CD4-positive, alpha-beta memory T cell (primary cell): ENCODE data around the gene PUSL1. TPM values are rescaled to one million over a fixed set of nuclear protein-coding genes. Genes with fewer than 3 reads are reported as not detected.

Experiments used
- CTCF ChIA-PET: fragments of 350-600 bp; sonication (Branson Sonifier 250); formaldehyde crosslinking; loops from one replicate; lab custom pipeline; 2021; ENCODE audit warnings: inconsistent platforms; ENCODE audit not compliant: partially characterized antibody; lab: Charles Lee
- POLR2A ChIA-PET: fragments of 350-600 bp; sonication (Branson Sonifier 250); formaldehyde crosslinking; loops from one replicate; lab custom pipeline; 2021; ENCODE audit not compliant: partially characterized antibody; lab: Charles Lee
- DNase-seq, 5 donors: peaks; one replicate each; pipeline versions ENCODE4 v3.0.0 to v3.0.0-alpha.2; 2020 to 2022; ENCODE audit warnings: mixed read lengths in 1 of 5
- H3K27ac ChIP-seq: one replicate; pipeline ENCODE4 v1.7.0; 2013; ENCODE audit warnings: low read depth, low read length
- H3K27me3 ChIP-seq: 2 replicates; pipeline ENCODE4 v1.7.0; 2013; ENCODE audit warnings: mild to moderate bottlenecking, low read length, moderate library complexity; ENCODE audit not compliant: insufficient read depth
- H3K36me3 ChIP-seq: 2 replicates; pipeline ENCODE4 v1.7.0; 2013; ENCODE audit warnings: mild to moderate bottlenecking, low read length, moderate library complexity; ENCODE audit not compliant: insufficient read depth
- H3K4me1 ChIP-seq: 2 replicates; pipeline ENCODE4 v1.7.0; 2013; ENCODE audit warnings: mild to moderate bottlenecking, low read length, moderate library complexity; ENCODE audit not compliant: insufficient read depth
- H3K4me3 ChIP-seq, 2 donors: one replicate each; pipeline ENCODE4 v1.7.0; 2013; ENCODE audit warnings: low read length in 2 of 2, mild to moderate bottlenecking in 1 of 2
- H3K9me3 ChIP-seq, 2 donors: one replicate each; pipeline ENCODE4 v1.7.0; 2013; ENCODE audit warnings: low read length in 2 of 2, control low read depth in 1 of 2; ENCODE audit not compliant: control insufficient read depth in 1 of 2
- H3K27ac Mint-ChIP-seq, 7 donors: one replicate each; pipeline ENCODE4 v1.8.0; 2020 to 2021; ENCODE audit warnings: mixed read lengths in 7 of 7, mild to moderate bottlenecking in 6 of 7, inconsistent platforms in 3 of 7, moderate library complexity in 3 of 7
- H3K27me3 Mint-ChIP-seq, 2 donors: one replicate each; pipeline ENCODE4 v1.8.0; 2020 to 2021; ENCODE audit warnings: mixed read lengths in 2 of 2
- H3K36me3 Mint-ChIP-seq, 2 donors: one replicate each; pipeline ENCODE4 v1.8.0; 2020 to 2021; ENCODE audit warnings: mixed read lengths in 2 of 2, inconsistent platforms in 1 of 2, mild to moderate bottlenecking in 1 of 2
- H3K4me1 Mint-ChIP-seq, 4 donors: one replicate each; pipeline ENCODE4 v1.8.0; 2020 to 2021; ENCODE audit warnings: mixed read lengths in 4 of 4, mild to moderate bottlenecking in 1 of 4
- H3K4me3 Mint-ChIP-seq, 8 donors: one replicate each; pipeline ENCODE4 v1.8.0; 2020 to 2021; ENCODE audit warnings: mixed read lengths in 8 of 8, mild to moderate bottlenecking in 7 of 8, moderate library complexity in 6 of 8, inconsistent platforms in 3 of 8
- H3K9me3 Mint-ChIP-seq, 8 donors: one replicate each; pipeline ENCODE4 v1.8.0; 2020 to 2021; ENCODE audit warnings: mixed read lengths in 8 of 8, mild to moderate bottlenecking in 5 of 8, inconsistent platforms in 3 of 8, moderate library complexity in 1 of 8
- intact Hi-C: fragments of 100-400 bp; cut with micrococcal nuclease; formaldehyde crosslinking; loops from one replicate; pipeline ENCODE4 v1.15.1; 2023
- polyA plus RNA-seq, 2 donors: library from polyadenylated mRNA; unstranded; fragments of 300-500 nt; fragmentation: Illumina TruSeq; gene quantifications; one replicate each; pipeline ENCODE4 v1.2.3, GENCODE V29; 2021
- total RNA-seq, 2 experiments: library from RNA; stranded (reverse); gene quantifications; one replicate each; pipeline ENCODE4 v1.2.3, GENCODE V29; 2021

The PUSL1 gene, protein sequence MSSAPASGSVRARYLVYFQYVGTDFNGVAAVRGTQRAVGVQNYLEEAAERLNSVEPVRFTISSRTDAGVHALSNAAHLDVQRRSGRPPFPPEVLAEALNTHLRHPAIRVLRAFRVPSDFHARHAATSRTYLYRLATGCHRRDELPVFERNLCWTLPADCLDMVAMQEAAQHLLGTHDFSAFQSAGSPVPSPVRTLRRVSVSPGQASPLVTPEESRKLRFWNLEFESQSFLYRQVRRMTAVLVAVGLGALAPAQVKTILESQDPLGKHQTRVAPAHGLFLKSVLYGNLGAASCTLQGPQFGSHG
- total RNA-seq (10 to 100 TPM; 24.1 to 27.9 TPM), polyA plus RNA-seq (10 to 100 TPM; 15.4 to 16.7 TPM)

DNA sequence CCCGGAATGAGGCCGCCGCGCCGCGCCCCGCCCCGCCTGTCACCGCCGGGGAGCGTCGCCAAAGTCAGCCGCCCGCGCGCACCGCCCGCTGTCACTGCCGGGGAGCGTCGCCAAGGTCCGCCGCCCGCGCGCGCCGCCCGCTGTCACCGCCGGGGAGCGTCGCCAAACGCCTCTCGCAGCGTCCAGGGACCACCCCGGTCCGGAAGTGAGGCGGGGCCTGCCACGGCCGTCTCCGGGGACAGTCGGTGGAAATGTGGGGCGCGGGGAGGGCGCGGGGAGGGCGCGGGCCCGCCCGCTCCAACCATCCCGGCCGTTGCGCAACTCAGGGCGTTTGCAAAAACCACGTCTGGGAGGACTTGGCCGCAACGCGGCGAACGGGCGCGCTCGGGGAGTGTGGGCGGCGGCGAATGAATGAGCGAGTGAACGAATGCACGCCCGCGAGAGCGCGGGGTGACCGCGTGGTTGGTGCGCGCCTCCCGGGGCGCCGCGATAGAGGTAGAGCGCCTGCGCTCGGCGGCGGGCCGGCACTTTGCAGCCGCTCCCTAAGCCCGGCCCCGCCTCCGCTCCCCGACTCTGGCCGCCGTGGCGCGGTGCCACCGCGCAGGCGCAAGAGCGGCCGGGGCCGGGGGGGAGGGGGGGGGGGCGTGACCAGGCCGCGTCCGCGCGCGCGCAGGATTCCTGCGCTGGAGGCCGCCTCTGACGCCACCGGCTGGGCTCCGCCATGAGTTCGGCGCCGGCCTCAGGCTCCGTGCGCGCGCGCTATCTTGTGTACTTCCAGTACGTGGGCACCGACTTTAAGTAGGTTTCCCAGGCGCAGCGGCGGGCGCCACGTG is at the start of gene PUSL1, which contains the start of gene ACAP3:
Gene PUSL1, plus strand, starts transcription at position 675 of the 833 bp plus-strand sequence. Its CDS starts 47 bp downstream, at position 722.
Gene ACAP3, minus strand, starts transcription at position 8 of the 833 bp plus-strand sequence. CDS start 115 bp downstream, outside the sequence.
- Mint-ChIP-seq H3K9me3 (peaks cover 0 to 2% (median 0%) of the 10 kb centered on the region in 8 donors), H3K4me3 (peak within 1 kb of the TSS; percentile 86 to 92 (median 89)), H3K27me3 (no peaks in the 10 kb centered on the region), H3K27ac (peak within 1 kb of the TSS; percentile 89 to 96 (median 91)), H3K4me1 (peaks cover 13 to 29% (median 20%) of the 10 kb centered on the region in 4 donors), H3K36me3 (peaks cover 0 to 12% of the 10 kb centered on the region in 2 donors)
- intact Hi-C loops, result loop anchor here (1.0 kb wide), 7 partner anchors 16 to 239 kb away; partner anchors contain the start of genes AURKAIP1, B3GALT6, C1orf159 and CPTP
- H3K4me1 ChIP-seq, result peaks cover 36% of the 10 kb centered on the region
- no peaks in the 10 kb centered on the region for H3K27me3 ChIP-seq
- ChIA-PET CTCF (no interaction called here), POLR2A (interaction anchor here (3.4 kb wide), 1 partner anchor 17 kb away, joined by 14 read pairs; no protein-coding TSS in a partner anchor)
- H3K9me3 ChIP-seq, result no peaks in the 10 kb centered on the region
- peaks cover 12% of the 10 kb centered on the region for H3K36me3 ChIP-seq
- DNase-seq, result peak; percentile 92 to 94 (median 92)
- peak within 1 kb of the TSS; percentile 77 for H3K27ac ChIP-seq
- peak within 1 kb of the TSS; percentile 61 to 83 for H3K4me3 ChIP-seq

DNA sequence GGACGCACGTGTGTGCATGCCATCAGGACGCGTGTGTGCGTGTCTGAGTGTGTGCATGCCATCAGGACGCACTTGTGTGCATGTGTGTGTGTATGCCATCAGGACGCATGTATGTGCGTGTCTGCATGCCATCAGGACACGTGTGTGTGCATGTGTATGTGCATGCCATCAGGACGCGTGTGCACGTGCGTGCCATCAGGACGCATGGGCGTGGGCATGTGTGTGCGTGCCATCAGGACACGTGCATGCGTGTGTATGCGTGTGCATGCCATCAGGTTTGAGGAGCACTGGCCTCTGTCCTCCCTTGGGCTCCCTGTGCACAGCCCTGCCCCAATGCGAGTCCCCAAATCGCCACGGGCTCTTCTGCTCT is 49.3 kb upstream of the PUSL1 start:
- ChIA-PET CTCF (no interaction called here), POLR2A (no interaction called here)
- H3K27me3 ChIP-seq, result no peaks in the 10 kb centered on the region
- H3K9me3 ChIP-seq, result no peaks in the 10 kb centered on the region
- no peak overlapping the region for H3K27ac ChIP-seq
- no peak overlapping the region for H3K27ac Mint-ChIP-seq
- H3K9me3 Mint-ChIP-seq, result peaks cover 0 to 4% (median 0%) of the 10 kb centered on the region in 8 donors
- H3K36me3 Mint-ChIP-seq, result peaks cover 33 to 54% of the 10 kb centered on the region in 2 donors
- no peak for DNase-seq
- peaks cover 50% of the 10 kb centered on the region for H3K36me3 ChIP-seq
- intact Hi-C loops, result no loop called here
- H3K4me3 Mint-ChIP-seq, result no peak overlapping the region
- peaks cover 11% of the 10 kb centered on the region for H3K4me1 ChIP-seq
- peaks cover 9 to 28% (median 16%) of the 10 kb centered on the region in 4 donors for H3K4me1 Mint-ChIP-seq
- H3K4me3 ChIP-seq, result no peak overlapping the region
- H3K27me3 Mint-ChIP-seq, result no peaks in the 10 kb centered on the region

DNA sequence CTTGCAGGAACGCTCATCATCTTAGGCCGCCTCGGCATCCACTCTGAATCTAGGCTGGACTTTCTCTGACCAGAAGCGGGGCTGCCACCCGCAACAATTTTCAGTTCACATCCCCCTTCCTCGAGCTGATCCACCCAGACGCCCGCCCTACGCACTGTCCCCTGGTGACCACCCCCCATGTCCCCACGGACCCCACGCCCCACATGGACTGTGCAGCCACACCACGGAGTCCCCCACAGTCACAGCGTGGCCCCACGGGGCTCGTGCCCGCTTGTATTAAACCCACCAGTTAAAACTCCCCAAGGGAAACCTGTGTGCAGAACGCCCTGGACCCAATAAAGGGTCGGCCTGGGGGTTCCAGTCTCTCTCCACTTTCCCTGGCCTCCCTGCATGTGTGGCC is 48.9 kb upstream of the PUSL1 start:
- POLR2A ChIA-PET, result no interaction called here
- peak overlapping the region in 3 of 7 donors; percentile 52 to 57 (median 55) for H3K27ac Mint-ChIP-seq
- CTCF ChIA-PET, result no interaction called here

DNA sequence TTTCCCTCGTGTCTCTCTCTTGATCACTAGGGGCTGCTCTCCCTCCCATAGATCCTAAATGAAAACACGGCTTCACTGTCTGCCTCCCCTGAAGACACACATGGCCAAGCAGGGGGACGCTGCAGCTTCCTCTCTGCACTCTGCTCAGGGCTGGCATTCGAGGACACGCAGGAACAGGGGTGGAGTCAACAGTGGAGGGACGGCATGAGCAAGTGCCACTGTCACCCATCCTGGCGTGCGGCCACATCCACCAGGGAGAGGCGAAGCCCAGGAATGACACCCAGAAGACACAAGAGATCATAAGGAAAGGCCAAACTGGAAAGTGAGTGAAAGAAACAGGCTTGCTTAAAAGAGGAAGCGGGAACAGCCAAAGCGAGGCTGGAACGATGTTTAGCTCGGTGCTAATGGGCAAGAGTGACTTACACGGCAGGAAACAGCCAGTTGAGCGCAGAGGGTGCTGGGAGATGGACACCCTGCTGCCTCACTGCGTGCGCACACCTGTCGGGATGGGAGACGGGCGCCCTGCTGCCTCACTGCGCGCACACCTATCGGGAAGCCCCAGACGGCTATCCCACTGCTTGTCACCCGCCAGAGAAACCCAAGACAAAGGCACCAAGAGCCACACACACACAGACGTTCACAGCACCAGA is 48.3 kb upstream of the PUSL1 start:
- peak overlapping the region in 4 of 7 donors; percentile 55 to 87 (median 71) for H3K27ac Mint-ChIP-seq
- Histone ChIP-seq H3K27ac (no peak overlapping the region), H3K9me3 (no peaks in the 10 kb centered on the region), H3K4me3 (no peak overlapping the region), H3K27me3 (no peaks in the 10 kb centered on the region), H3K36me3 (peaks cover 46% of the 10 kb centered on the region), H3K4me1 (peaks cover 11% of the 10 kb centered on the region)
- intact Hi-C loops, result no loop called here
- no peaks in the 10 kb centered on the region for H3K27me3 Mint-ChIP-seq
- DNase-seq, result no peak
- peaks cover 36 to 53% of the 10 kb centered on the region in 2 donors for H3K36me3 Mint-ChIP-seq
- peaks cover 11 to 28% (median 18%) of the 10 kb centered on the region in 4 donors for H3K4me1 Mint-ChIP-seq
- H3K9me3 Mint-ChIP-seq, result peaks cover 0 to 4% (median 0%) of the 10 kb centered on the region in 8 donors
- POLR2A ChIA-PET, result no interaction called here
- CTCF ChIA-PET, result interaction anchor here (0.7 kb wide), 1 partner anchor 139 kb away, joined by 3 read pairs; no protein-coding TSS in a partner anchor
- H3K4me3 Mint-ChIP-seq, result peak overlapping the region in 1 of 8 donors; percentile 20

More for the DNA sequence above, 48.9 kb upstream of the PUSL1 start:
- no peak for DNase-seq
- peaks cover 33 to 55% of the 10 kb centered on the region in 2 donors for H3K36me3 Mint-ChIP-seq
- Histone ChIP-seq H3K4me3 (no peak overlapping the region), H3K27me3 (no peaks in the 10 kb centered on the region), H3K36me3 (peaks cover 50% of the 10 kb centered on the region), H3K4me1 (peaks cover 11% of the 10 kb centered on the region), H3K9me3 (no peaks in the 10 kb centered on the region), H3K27ac (no peak overlapping the region)
- H3K4me1 Mint-ChIP-seq, result peaks cover 9 to 28% (median 16%) of the 10 kb centered on the region in 4 donors
- H3K4me3 Mint-ChIP-seq, result peak overlapping the region in 1 of 8 donors; percentile 20
- intact Hi-C loops, result no loop called here
- no peaks in the 10 kb centered on the region for H3K27me3 Mint-ChIP-seq
- peaks cover 0 to 4% (median 0%) of the 10 kb centered on the region in 8 donors for H3K9me3 Mint-ChIP-seq

DNA sequence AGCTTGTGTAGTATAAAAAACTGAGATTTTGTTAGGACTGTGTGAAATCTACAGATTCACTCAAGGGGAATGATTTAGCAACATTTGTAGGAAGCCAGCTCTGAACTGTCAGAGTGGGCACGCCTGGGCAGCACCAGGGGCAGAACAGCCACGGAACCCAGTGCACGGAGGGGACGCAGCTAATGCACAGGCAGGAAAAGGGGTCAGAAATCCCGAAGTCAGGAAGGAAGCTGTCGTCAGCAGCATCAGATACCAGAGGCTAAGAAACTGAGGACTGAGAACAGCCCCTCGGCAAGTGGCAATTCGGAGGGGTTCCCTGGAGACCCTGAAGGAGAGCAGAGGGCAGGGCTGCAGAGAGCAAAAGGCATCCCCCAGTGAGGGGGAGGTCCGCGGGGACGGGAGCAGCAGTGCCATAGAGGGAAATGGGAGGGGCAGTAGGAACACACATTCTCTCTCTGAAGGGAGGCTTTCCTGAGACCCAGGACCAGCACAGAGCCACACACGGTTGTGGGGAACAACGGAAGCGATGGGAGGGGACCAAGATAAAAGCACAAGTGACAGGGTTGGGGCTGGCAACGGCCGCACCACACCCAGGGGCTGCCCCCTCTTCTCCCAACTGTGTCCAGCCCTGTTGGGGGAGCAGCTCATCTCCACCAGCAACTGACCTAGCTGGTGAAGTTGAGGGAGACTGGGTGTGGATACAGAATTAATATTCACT is 47.4 kb upstream of the PUSL1 start:
- H3K4me3 ChIP-seq, result no peak overlapping the region
- POLR2A ChIA-PET, result no interaction called here
- peaks cover 11% of the 10 kb centered on the region for H3K4me1 ChIP-seq
- peak overlapping the region in 7 of 8 donors; percentile 28 to 75 (median 52) for H3K4me3 Mint-ChIP-seq
- peak in 1 of 5 donors; percentile 20 for DNase-seq
- intact Hi-C loops, result no loop called here
- H3K9me3 ChIP-seq, result no peaks in the 10 kb centered on the region
- H3K36me3 ChIP-seq, result peaks cover 37% of the 10 kb centered on the region
- H3K27ac Mint-ChIP-seq, result peak overlapping the region; percentile 69 to 91 (median 85)
- no peaks in the 10 kb centered on the region for H3K27me3 Mint-ChIP-seq
- H3K36me3 Mint-ChIP-seq, result peaks cover 40 to 50% of the 10 kb centered on the region in 2 donors
- peaks cover 13 to 37% (median 19%) of the 10 kb centered on the region in 4 donors for H3K4me1 Mint-ChIP-seq
- H3K27me3 ChIP-seq, result no peaks in the 10 kb centered on the region
- H3K9me3 Mint-ChIP-seq, result peaks cover 0 to 4% (median 0%) of the 10 kb centered on the region in 8 donors
- CTCF ChIA-PET, result interaction anchor here (0.7 kb wide), 1 partner anchor 140 kb away, joined by 3 read pairs; no protein-coding TSS in a partner anchor
- H3K27ac ChIP-seq, result no peak overlapping the region

DNA sequence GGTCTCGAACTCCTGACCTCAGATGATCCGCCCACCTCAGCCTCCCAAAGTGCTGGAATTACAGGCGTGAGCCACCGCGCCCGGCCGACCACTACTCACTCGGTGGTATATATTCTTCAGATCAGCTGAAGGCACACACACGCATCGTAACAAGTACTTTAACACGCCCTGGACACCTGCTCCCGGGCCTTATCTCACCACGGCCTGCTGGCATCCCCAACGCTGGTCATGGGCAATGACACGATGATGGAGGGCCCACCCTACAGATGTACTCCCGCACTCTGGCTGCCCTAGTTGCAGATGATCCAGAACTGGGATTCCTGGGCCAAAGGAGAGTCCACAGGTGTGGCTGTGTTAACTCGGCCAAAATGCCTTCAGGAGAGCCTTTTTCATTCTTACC is 46.3 kb upstream of the PUSL1 start:
- Histone ChIP-seq H3K36me3 (peaks cover 35% of the 10 kb centered on the region), H3K4me1 (peaks cover 11% of the 10 kb centered on the region), H3K27me3 (no peaks in the 10 kb centered on the region), H3K9me3 (no peaks in the 10 kb centered on the region), H3K4me3 (no peak overlapping the region), H3K27ac (no peak overlapping the region)
- DNase-seq, result no peak
- H3K4me1 Mint-ChIP-seq, result peaks cover 13 to 38% (median 20%) of the 10 kb centered on the region in 4 donors
- peak overlapping the region in 1 of 8 donors; percentile 57 for H3K4me3 Mint-ChIP-seq
- intact Hi-C loops, result no loop called here
- H3K27me3 Mint-ChIP-seq, result no peaks in the 10 kb centered on the region
- POLR2A ChIA-PET, result no interaction called here
- H3K9me3 Mint-ChIP-seq, result peaks cover 0 to 4% (median 0%) of the 10 kb centered on the region in 8 donors
- H3K36me3 Mint-ChIP-seq, result peaks cover 39 to 48% of the 10 kb centered on the region in 2 donors
- CTCF ChIA-PET, result interaction anchor here (1.1 kb wide), 1 partner anchor 139 kb away, joined by 4 read pairs; no protein-coding TSS in a partner anchor
- peak overlapping the region in 1 of 7 donors; percentile 87 for H3K27ac Mint-ChIP-seq
